Activated T-helper 1 cell treated with anti-CD3 and anti-CD28 coated beads, Interleukin-12 subunit alpha, Interleukin-12 subunit beta, Interleukin-2, Interleukin-4 antibody, amounts not matched to agents 30 ng/mL and 10 ng/mL and 1 ng/mL, durations not matched to agents 14 hours and 24 hours and 36 hours (primary cell): ENCODE data around the gene TMEM88. TPM values are rescaled to one million over a fixed set of nuclear protein-coding genes. Genes with fewer than 3 reads are reported as not detected.
A peak's percentile ranks its signal among the peaks of the same experiment; 100 is the strongest.

ENCODE experiments used
- DNase-seq: peaks from one replicate; pipeline ENCODE4 v3.0.0; 2021; ENCODE audit warnings: low spot score
- H3K27ac Mint-ChIP-seq: one replicate; pipeline ENCODE4 v1.8.0; 2021; ENCODE audit warnings: mild to moderate bottlenecking, mixed read lengths
- H3K27me3 Mint-ChIP-seq: one replicate; pipeline ENCODE4 v1.8.0; 2022; ENCODE audit warnings: mild to moderate bottlenecking, moderate library complexity, mixed read lengths; ENCODE audit not compliant: insufficient read depth
- H3K36me3 Mint-ChIP-seq: one replicate; pipeline ENCODE4 v1.8.0; 2021; ENCODE audit warnings: low read depth, mixed read lengths
- H3K4me1 Mint-ChIP-seq: one replicate; pipeline ENCODE4 v1.8.0; 2021; ENCODE audit warnings: low read depth, mixed read lengths
- H3K4me3 Mint-ChIP-seq: one replicate; pipeline ENCODE4 v1.8.0; 2021; ENCODE audit warnings: mild to moderate bottlenecking, moderate library complexity, mixed read lengths
- H3K9me3 Mint-ChIP-seq: one replicate; pipeline ENCODE4 v1.8.0; 2021; ENCODE audit warnings: mixed read lengths
- intact Hi-C: fragments of 100-400 bp; cut with micrococcal nuclease; formaldehyde crosslinking; loops from one replicate; pipeline ENCODE4 v1.15.1; 2024
- total RNA-seq: library from RNA; stranded (reverse); gene quantifications from 2 replicates; pipeline ENCODE4 v1.2.3, GENCODE V29; 2022

TMEM88 gene
- total RNA-seq, 1 donor from 2014 or later = 7.4 TPM

GRCh38 chr17:7849751-7850504 lies 4.9 kb upstream of the TMEM88 start:
- intact Hi-C loops = loop anchor here (10.0 kb wide), 1 partner anchor 835 kb away; the partner anchor contains the start of gene RNASEK
- no peaks in the 10 kb centered on the region for H3K9me3 Mint-ChIP-seq
- peaks cover 45% of the 10 kb centered on the region for H3K36me3 Mint-ChIP-seq
- H3K4me3 Mint-ChIP-seq = peak overlapping the region; percentile 65
- peaks cover 20% of the 10 kb centered on the region for H3K4me1 Mint-ChIP-seq
- no peak for DNase-seq
- no peaks in the 10 kb centered on the region for H3K27me3 Mint-ChIP-seq
- H3K27ac Mint-ChIP-seq = no peak overlapping the region

- intact Hi-C loops = loop anchor here (1.0 to 10.0 kb wide), 5 partner anchors 8 to 836 kb away; partner anchors contain the start of genes KDM6B and RNASEK
- Mint-ChIP-seq H3K4me3 (peak overlapping the region; percentile 65), H3K36me3 (peaks cover 46% of the 10 kb centered on the region), H3K9me3 (no peaks in the 10 kb centered on the region), H3K4me1 (peaks cover 20% of the 10 kb centered on the region), H3K27ac (peak overlapping the region; percentile 23), H3K27me3 (no peaks in the 10 kb centered on the region)
- no peak for DNase-seq
Observed at GRCh38 chr17:7850701-7851437, 4.0 kb upstream of the TMEM88 start.

GRCh38 chr17:7851438-7852261 lies 3.2 kb upstream of the TMEM88 start:
- Mint-ChIP-seq H3K27me3 (no peaks in the 10 kb centered on the region), H3K36me3 (peaks cover 47% of the 10 kb centered on the region), H3K9me3 (no peaks in the 10 kb centered on the region), H3K4me3 (peak overlapping the region; percentile 65), H3K4me1 (peaks cover 16% of the 10 kb centered on the region), H3K27ac (peak overlapping the region; percentile 34)
- intact Hi-C loops = loop anchor here (1.0 to 10.0 kb wide), 5 partner anchors 8 to 837 kb away; partner anchors contain the start of genes KDM6B and RNASEK
- DNase-seq = peak; percentile 91

- Mint-ChIP-seq H3K27me3 (no peaks in the 10 kb centered on the region), H3K4me3 (peak overlapping the region; percentile 65), H3K9me3 (no peaks in the 10 kb centered on the region), H3K36me3 (peaks cover 45% of the 10 kb centered on the region), H3K4me1 (peaks cover 13% of the 10 kb centered on the region), H3K27ac (no peak overlapping the region)
- intact Hi-C loops = loop anchor here (10.0 kb wide), 1 partner anchor 837 kb away; the partner anchor contains the start of gene RNASEK
- no peak for DNase-seq
Observed at GRCh38 chr17:7852262-7852670, 2.6 kb upstream of the TMEM88 start.

GRCh38 chr17:7852919-7853690 lies 1.8 kb upstream of the TMEM88 start:
- intact Hi-C loops = loop anchor here (10.0 kb wide), 1 partner anchor 838 kb away; the partner anchor contains the start of gene RNASEK
- Mint-ChIP-seq H3K27ac (no peak overlapping the region), H3K4me1 (peaks cover 13% of the 10 kb centered on the region), H3K27me3 (no peaks in the 10 kb centered on the region), H3K4me3 (no peak overlapping the region), H3K36me3 (peaks cover 44% of the 10 kb centered on the region), H3K9me3 (no peaks in the 10 kb centered on the region)
- no peak for DNase-seq

- no peaks in the 10 kb centered on the region for H3K27me3 Mint-ChIP-seq
- no peak overlapping the region for H3K27ac Mint-ChIP-seq
- peaks cover 13% of the 10 kb centered on the region for H3K4me1 Mint-ChIP-seq
- H3K9me3 Mint-ChIP-seq = no peaks in the 10 kb centered on the region
- H3K36me3 Mint-ChIP-seq = peaks cover 41% of the 10 kb centered on the region
- peak overlapping the region; percentile 15 for H3K4me3 Mint-ChIP-seq
- intact Hi-C loops = loop anchor here (10.0 kb wide), 1 partner anchor 839 kb away; the partner anchor contains the start of gene RNASEK
- DNase-seq = no peak
Observed at GRCh38 chr17:7853691-7854038, 1.2 kb upstream of the TMEM88 start.

- Mint-ChIP-seq H3K4me1 (peaks cover 13% of the 10 kb centered on the region), H3K36me3 (peaks cover 45% of the 10 kb centered on the region), H3K4me3 (peak overlapping the region; percentile 15), H3K27me3 (no peaks in the 10 kb centered on the region), H3K9me3 (no peaks in the 10 kb centered on the region), H3K27ac (no peak overlapping the region)
- no peak for DNase-seq
- intact Hi-C loops = loop anchor here (10.0 kb wide), 1 partner anchor 839 kb away; the partner anchor contains the start of gene RNASEK
Observed at GRCh38 chr17:7854078-7854777, 638 bp upstream of the TMEM88 start.

- H3K27me3 Mint-ChIP-seq = no peaks in the 10 kb centered on the region
- peaks cover 39% of the 10 kb centered on the region for H3K36me3 Mint-ChIP-seq
Observed at GRCh38 chr17:7855660-7856010, 769 bp downstream of the TMEM88 start.

GRCh38 chr17:7856011-7856810 lies 1.3 kb downstream of the TMEM88 start:
- intact Hi-C loops = loop anchor here (5.0 to 10.0 kb wide), 3 partner anchors 201 to 841 kb away; partner anchors contain the start of genes EIF5A and RNASEK
- Mint-ChIP-seq H3K27ac (no peak overlapping the region), H3K4me3 (no peak overlapping the region), H3K27me3 (no peaks in the 10 kb centered on the region), H3K9me3 (no peaks in the 10 kb centered on the region), H3K4me1 (peaks cover under 1% of the 10 kb centered on the region), H3K36me3 (peaks cover 37% of the 10 kb centered on the region)
- DNase-seq = no peak

More at GRCh38 chr17:7855660-7856010, 769 bp downstream of the TMEM88 start:
- Mint-ChIP-seq H3K4me3 (no peak overlapping the region), H3K9me3 (no peaks in the 10 kb centered on the region), H3K4me1 (peaks cover 5% of the 10 kb centered on the region), H3K27ac (no peak overlapping the region)
- intact Hi-C loops = loop anchor here (5.0 to 10.0 kb wide), 3 partner anchors 202 to 841 kb away; partner anchors contain the start of genes EIF5A and RNASEK
- no peak for DNase-seq

- Mint-ChIP-seq H3K4me1 (no peaks in the 10 kb centered on the region), H3K9me3 (no peaks in the 10 kb centered on the region), H3K36me3 (peaks cover 29% of the 10 kb centered on the region), H3K27ac (no peak within 1 kb of the TSS), H3K4me3 (no peak within 1 kb of the TSS), H3K27me3 (no peaks in the 10 kb centered on the region)
- intact Hi-C loops = loop anchor here (1.0 to 10.0 kb wide), 13 partner anchors 13 to 842 kb away; partner anchors contain the start of genes CNTROB, EIF5A, KDM6B and RNASEK
- DNase-seq = peak; percentile 92
Observed at GRCh38 chr17:7856811-7857712, 2.2 kb downstream of the TMEM88 start, which contains the start of gene NAA38. NAA38 (minus strand) TSS chr17:7857559; CDS start chr17:7857463, 96 bp downstream.
